Activated naive CD4-positive, alpha-beta T cell treated with anti-CD3 and anti-CD28 coated beads, Interleukin-2, amount 10 ng/mL, durations not matched to agents 7 days and 5 days (primary cell): ENCODE data around the gene C11orf52.
A peak's percentile ranks its signal among the peaks of the same experiment; 100 is the strongest.
"Not testable (repeated sequence)": the region's sequence is repeated elsewhere in the genome, so short reads cannot be mapped to it uniquely, and the experiment has no call there.

ENCODE experiments used
- CTCF ChIA-PET: fragments of 350-600 bp; sonication (Branson Sonifier 250); formaldehyde crosslinking; loops from one replicate; lab custom pipeline; 2021; ENCODE audit warnings: antibody characterized with exemption; lab: Charles Lee
- DNase-seq: peaks from one replicate; pipeline ENCODE4 v3.0.0-alpha.2; 2020
- H3K27ac Mint-ChIP-seq: one replicate; pipeline ENCODE4 v1.8.0; 2021; ENCODE audit warnings: mild to moderate bottlenecking, moderate library complexity, mixed read lengths
- H3K27me3 Mint-ChIP-seq: one replicate; pipeline ENCODE4 v1.8.0; 2021; ENCODE audit warnings: mild to moderate bottlenecking, mixed read lengths
- H3K36me3 Mint-ChIP-seq: one replicate; pipeline ENCODE4 v1.8.0; 2021; ENCODE audit warnings: mixed read lengths
- H3K4me1 Mint-ChIP-seq: one replicate; pipeline ENCODE4 v1.8.0; 2021; ENCODE audit warnings: mixed read lengths
- H3K4me3 Mint-ChIP-seq: one replicate; pipeline ENCODE4 v1.8.0; 2021; ENCODE audit warnings: mild to moderate bottlenecking, moderate library complexity, mixed read lengths
- H3K9me3 Mint-ChIP-seq: one replicate; pipeline ENCODE4 v1.8.0; 2021; ENCODE audit warnings: mixed read lengths

Gene C11orf52, protein sequence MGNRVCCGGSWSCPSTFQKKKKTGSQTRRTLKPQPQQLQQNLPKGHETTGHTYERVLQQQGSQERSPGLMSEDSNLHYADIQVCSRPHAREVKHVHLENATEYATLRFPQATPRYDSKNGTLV

DNA sequence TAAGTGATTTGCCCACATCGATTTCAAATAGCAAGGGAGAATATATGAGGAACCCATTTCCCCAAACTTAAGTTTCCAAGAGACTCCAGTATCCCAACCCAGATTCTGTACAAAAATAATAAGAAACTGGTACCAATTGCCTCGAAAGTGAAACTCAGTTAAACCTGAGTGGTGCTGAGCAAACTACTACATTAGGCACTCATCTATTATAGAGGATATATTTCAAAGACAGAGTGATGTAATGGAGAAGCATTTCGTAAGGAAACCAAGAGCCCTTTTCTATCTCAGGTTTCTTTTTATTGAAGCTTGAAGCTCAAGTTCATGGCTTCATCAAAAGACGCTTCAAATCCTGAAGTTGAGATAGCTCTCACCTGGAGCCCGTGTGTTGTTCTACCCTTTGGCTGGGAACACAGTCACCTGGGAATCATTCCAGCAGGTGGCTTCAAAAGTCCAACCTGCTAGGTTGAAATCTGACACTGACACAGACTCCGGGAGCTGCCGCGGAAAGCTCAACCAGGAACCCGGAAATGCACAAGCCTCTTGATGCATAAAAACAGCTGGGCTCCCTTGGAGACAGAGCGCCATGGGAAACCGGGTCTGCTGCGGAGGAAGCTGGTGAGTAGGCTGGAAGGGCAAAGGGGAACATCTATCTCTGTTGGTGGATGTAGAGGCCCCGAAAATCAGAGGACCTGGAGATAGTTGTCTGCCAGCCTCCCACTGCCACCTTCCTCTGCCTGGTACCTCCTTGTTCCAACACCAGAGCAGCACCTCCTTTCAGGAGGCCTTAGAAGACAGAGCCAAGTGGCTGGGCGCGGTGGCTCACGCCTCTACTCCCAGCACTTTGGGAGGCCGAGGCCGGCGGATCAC, at the start of gene C11orf52:
Gene C11orf52, plus strand, starts transcription at position 524 of the 867 bp plus-strand sequence. Its CDS starts 60 bp downstream, at position 584.
- DNase-seq: no peak
- Mint-ChIP-seq H3K4me3 (no peak within 1 kb of the TSS), H3K9me3 (no peaks in the 10 kb centered on the region), H3K27ac (no peak within 1 kb of the TSS), H3K36me3 (no peaks in the 10 kb centered on the region), H3K27me3 (peaks cover 53% of the 10 kb centered on the region), H3K4me1 (no peaks in the 10 kb centered on the region)
- CTCF ChIA-PET: interaction anchor here (1.1 to 1.3 kb wide), 2 partner anchors 9 to 64 kb away, joined by 3 to 4 read pairs; no protein-coding TSS in a partner anchor

DNA sequence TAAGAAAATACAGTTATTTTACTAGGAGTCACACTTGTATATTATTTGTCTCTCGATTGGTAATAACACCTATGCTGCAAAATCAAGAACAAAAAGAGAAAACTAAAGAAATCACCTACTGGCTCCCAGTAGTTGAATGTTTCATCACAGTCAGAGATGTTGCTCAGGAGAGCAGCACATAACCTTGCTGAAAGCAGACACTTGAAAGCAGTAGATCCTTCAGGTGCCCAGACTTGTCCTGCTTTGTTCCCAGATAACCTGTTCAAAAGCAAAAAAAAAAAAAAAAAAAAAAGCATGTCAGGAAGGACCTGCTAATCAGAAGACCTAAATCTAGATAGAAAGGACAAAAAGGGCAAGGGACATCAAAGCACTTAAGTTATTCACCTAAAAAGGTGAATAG, 48.6 kb upstream of the C11orf52 start:
- Mint-ChIP-seq H3K27ac (no peak overlapping the region), H3K9me3 (no peaks in the 10 kb centered on the region), H3K4me3 (peak overlapping the region; percentile 46), H3K36me3 (peaks cover 40% of the 10 kb centered on the region), H3K4me1 (peaks cover 23% of the 10 kb centered on the region), H3K27me3 (no peaks in the 10 kb centered on the region)
- DNase-seq: no peak
- CTCF ChIA-PET: interaction anchor here (1.1 to 2.7 kb wide), 5 partner anchors 11 to 61 kb away, joined by 3 to 18 read pairs (median 8); partner anchors contain the start of gene CFAP68

DNA sequence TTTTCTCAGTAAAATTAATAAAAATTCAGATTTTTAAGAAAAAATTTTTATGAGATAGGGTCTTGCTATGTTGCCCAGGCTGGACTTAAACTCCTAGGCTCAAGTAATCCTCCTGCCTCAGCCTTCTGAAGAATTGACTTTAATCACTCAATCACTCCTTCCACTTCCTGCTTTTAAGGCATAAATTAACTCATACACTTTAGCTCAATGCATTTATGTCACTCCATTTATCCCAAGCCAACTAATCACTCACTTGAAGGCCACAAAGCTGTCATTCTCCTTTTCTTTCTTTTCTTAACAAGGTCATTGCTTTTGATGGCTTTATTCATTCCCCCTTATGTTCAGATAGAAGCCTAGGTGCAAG, 48.2 kb upstream of the C11orf52 start:
- peaks cover 36% of the 10 kb centered on the region for H3K36me3 Mint-ChIP-seq
- no peaks in the 10 kb centered on the region for H3K27me3 Mint-ChIP-seq
- peak overlapping the region; percentile 92 for H3K27ac Mint-ChIP-seq
- CTCF ChIA-PET: interaction anchor here (0.7 to 2.7 kb wide), 9 partner anchors 11 to 415 kb away, joined by 3 to 18 read pairs (median 4); partner anchors contain the start of gene CFAP68
- peaks cover 23% of the 10 kb centered on the region for H3K4me1 Mint-ChIP-seq
- H3K9me3 Mint-ChIP-seq: no peaks in the 10 kb centered on the region
- no peak for DNase-seq
- peak overlapping the region; percentile 91 for H3K4me3 Mint-ChIP-seq

DNA sequence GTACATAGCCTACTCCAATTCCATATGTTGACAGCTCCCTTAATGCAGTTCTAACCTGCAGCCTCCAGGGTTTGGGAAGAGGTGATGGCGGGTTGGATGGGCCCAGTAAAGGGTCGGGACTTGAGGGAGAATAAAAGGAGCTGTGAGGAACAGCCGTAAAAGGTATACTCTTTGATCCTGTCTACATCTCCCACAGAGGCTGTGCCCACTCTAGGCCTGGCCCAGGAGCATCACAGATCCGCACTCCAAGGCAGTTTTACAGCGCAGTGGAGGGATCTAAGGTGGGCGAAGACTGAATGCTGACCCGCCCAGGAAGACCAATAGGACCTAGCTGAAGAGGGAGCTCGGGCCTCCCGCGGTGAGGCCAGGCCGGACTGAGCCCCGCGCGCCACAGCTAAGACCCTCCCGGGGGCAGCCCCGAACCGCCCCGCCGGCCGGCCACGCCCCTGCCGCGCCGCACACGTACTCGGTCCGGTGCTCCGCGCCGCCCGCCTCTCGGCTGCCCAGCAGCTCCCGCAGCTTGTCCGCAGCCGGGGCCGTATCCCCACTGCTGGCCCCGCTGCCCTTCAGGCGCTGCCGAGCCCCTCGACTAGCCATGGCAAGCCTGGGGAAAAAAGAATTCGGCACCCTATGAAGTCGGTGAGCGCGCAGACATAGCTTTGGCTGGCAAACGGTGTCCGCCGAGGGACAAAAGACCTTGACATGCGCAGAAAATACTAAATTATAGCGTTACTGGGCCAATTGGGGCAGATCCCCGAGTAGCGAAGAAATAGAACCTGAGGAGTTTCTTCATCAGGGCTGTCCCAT, 47.6 kb upstream of the C11orf52 start, which contains the start of gene ALG9:
Gene ALG9, minus strand, starts transcription at position 696 of the 807 bp plus-strand sequence. Its CDS starts 99 bp downstream, at position 597.
- H3K27ac Mint-ChIP-seq: peak within 1 kb of the TSS; percentile 92
- peaks cover 35% of the 10 kb centered on the region for H3K36me3 Mint-ChIP-seq
- DNase-seq: peak; percentile 93
- H3K9me3 Mint-ChIP-seq: no peaks in the 10 kb centered on the region
- CTCF ChIA-PET: interaction anchor here (0.6 to 2.7 kb wide), 12 partner anchors 10 to 416 kb away, joined by 3 to 18 read pairs (median 3); partner anchors contain the start of gene CFAP68
- peak within 1 kb of the TSS; percentile 91 for H3K4me3 Mint-ChIP-seq
- no peaks in the 10 kb centered on the region for H3K27me3 Mint-ChIP-seq
- H3K4me1 Mint-ChIP-seq: peaks cover 23% of the 10 kb centered on the region

DNA sequence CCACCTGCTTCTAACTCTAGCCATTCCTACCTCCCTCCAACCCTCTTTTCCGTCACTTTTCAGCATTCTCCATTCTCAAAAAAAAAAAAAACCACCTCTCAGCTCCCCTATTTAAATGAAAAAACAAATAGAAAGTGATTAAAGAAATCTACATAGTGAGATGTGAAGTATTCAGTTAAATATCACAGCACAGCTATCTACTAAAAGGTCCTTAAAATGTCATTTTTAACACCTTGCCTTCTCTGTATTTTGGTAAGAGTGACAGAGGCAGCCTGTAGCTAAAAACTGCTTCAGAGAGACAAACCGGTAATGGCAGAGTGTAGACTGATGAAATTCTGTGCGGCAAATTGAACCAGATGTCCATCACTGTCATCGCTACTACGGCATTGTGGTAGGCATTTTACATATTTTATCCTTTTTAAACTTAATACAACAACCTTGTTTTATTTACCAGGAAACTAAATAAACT, 47.0 kb upstream of the C11orf52 start:
- CTCF ChIA-PET: interaction anchor here (0.6 to 2.7 kb wide), 7 partner anchors 9 to 409 kb away, joined by 3 to 18 read pairs (median 4); partner anchors contain the start of gene CFAP68
- Mint-ChIP-seq H3K36me3 (peaks cover 30% of the 10 kb centered on the region), H3K9me3 (no peaks in the 10 kb centered on the region), H3K27ac (peak overlapping the region; percentile 92), H3K4me3 (peak overlapping the region; percentile 91), H3K4me1 (peaks cover 23% of the 10 kb centered on the region), H3K27me3 (no peaks in the 10 kb centered on the region)
- DNase-seq: no peak

DNA sequence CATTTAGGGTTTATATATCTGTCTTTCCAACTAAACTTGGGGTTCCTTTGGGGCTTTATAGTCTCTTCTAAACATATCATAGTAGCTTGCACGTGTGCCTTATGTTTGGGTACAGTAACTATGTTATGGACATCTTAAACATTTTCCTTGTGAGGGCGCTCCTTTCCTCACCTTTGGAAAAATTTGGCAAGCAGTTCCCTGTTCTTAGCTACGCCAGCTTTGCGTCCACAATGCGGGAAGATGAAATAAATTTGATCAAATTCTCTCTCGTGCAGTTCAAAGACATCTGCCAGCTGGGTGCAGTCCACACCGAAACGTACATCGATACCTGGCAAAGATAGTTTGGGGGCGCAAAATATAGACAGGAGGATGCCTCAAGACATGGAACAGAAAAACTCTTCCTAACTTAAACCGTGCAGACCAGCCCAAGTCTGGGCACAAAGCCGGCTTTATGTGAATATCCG, 40.3 kb upstream of the C11orf52 start:
- no peaks in the 10 kb centered on the region for H3K9me3 Mint-ChIP-seq
- CTCF ChIA-PET: interaction anchor here (0.8 to 3.2 kb wide), 5 partner anchors 54 to 147 kb away, joined by 4 to 16 read pairs (median 4); no protein-coding TSS in a partner anchor
- H3K27me3 Mint-ChIP-seq: no peaks in the 10 kb centered on the region
- peak overlapping the region; percentile 96 for H3K27ac Mint-ChIP-seq
- H3K4me1 Mint-ChIP-seq: peaks cover 26% of the 10 kb centered on the region
- peak overlapping the region; percentile 83 for H3K4me3 Mint-ChIP-seq
- H3K36me3 Mint-ChIP-seq: peaks cover 12% of the 10 kb centered on the region
- no peak for DNase-seq

DNA sequence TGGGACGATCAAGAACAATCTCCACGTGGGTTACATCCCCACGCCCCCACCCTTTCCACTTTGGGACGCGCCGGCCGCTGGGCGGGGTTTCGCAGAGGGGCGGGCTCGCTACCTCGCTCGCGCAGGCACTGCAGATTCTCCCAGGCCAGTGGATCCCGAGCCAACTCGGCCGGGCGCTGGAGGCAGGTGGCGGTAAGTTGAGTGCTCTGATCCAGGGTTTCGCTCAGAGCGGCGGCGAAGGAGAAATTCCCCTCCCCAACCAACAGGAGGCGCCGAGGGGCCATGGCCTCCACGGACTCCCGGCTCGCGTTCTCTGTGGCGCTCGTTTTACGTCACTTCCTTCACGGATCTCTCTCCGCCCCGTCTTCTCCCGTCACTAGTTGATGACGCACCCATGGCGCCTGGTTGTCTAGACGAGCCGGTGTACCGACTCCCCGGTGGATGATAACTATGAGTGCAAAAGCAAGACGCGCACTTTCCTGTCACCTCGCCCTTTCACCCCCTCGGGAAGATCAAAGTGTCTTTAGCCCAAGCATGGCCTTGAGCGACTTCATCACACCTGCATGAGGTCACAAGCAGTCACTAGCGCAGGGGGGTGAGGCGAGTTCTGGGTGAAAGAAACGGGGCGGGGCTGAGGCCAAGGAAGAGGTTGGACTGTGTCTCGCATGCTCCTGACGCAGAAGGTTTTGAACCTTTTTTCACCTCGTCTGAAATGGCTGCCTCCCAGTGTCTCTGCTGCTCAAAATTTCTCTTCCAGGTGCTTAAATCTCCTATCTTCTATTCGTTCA, 39.7 kb upstream of the C11orf52 start, which contains the start of the genes CFAP68 and FDXACB1:
Gene CFAP68, plus strand, starts transcription at position 693 of the 788 bp plus-strand sequence. Its CDS starts 20 bp downstream, at position 713.
Gene FDXACB1, minus strand, starts transcription at position 317 of the 788 bp plus-strand sequence. Its CDS starts 33 bp downstream, at position 284.
- Mint-ChIP-seq H3K4me1 (peaks cover 26% of the 10 kb centered on the region), H3K27me3 (no peaks in the 10 kb centered on the region), H3K4me3 (peak within 1 kb of the TSS; percentile 83), H3K9me3 (no peaks in the 10 kb centered on the region), H3K27ac (peak within 1 kb of the TSS; percentile 96), H3K36me3 (peaks cover 12% of the 10 kb centered on the region)
- peak; percentile 97 for DNase-seq
- CTCF ChIA-PET: interaction anchor here (1.1 to 3.4 kb wide), 5 partner anchors 8 to 103 kb away, joined by 4 to 18 read pairs (median 5); partner anchors contain the start of gene ALG9

DNA sequence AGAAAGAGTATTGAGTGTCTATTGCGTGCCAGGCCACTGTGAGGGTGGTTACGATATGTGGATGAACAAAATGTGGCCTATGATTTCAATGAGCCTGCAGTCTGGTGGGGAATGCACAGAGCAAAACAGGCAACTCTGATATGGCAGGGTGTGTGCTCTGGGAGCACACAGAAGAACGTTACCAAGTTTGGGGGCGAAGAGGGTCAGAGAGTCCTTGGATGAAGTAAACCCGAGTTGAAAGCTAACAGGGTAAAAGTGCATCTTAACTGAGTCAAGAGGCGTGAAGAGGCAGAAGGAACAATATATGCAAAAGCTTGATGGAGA, 39.1 kb upstream of the C11orf52 start:
- Mint-ChIP-seq H3K4me1 (peaks cover 26% of the 10 kb centered on the region), H3K27ac (peak overlapping the region; percentile 96), H3K9me3 (no peaks in the 10 kb centered on the region), H3K4me3 (peak overlapping the region; percentile 83), H3K27me3 (no peaks in the 10 kb centered on the region), H3K36me3 (peaks cover 10% of the 10 kb centered on the region)
- DNase-seq: no peak
- CTCF ChIA-PET: interaction anchor here (0.7 to 3.4 kb wide), 3 partner anchors 8 to 104 kb away, joined by 3 to 18 read pairs (median 5); partner anchors contain the start of gene ALG9

DNA sequence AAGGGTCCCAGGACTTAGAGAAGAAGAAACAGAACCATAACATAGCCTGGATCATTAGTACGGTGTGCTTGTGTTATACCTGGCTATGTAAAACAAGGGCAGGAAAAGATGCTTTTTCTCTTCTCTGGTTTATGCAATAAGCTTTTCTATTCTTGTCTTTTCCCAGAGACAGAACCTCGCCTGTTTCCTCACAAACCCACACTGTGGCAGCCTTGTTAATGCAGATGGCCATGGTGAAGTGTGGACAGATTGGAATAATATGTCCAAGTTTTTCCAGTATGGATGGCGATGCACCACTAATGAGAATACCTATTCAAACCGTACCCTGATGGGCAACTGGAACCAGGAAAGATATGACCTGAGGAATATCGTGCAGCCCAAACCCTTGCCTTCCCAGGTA, 36.5 kb upstream of the C11orf52 start:
- no peak for DNase-seq
- H3K27me3 Mint-ChIP-seq: no peaks in the 10 kb centered on the region
- H3K4me3 Mint-ChIP-seq: no peak overlapping the region
- H3K36me3 Mint-ChIP-seq: peaks cover 5% of the 10 kb centered on the region
- H3K9me3 Mint-ChIP-seq: no peaks in the 10 kb centered on the region
- H3K4me1 Mint-ChIP-seq: peaks cover 24% of the 10 kb centered on the region
- H3K27ac Mint-ChIP-seq: no peak overlapping the region
- CTCF ChIA-PET: interaction anchor here (0.7 to 3.4 kb wide), 2 partner anchors 9 to 11 kb away, joined by 3 to 18 read pairs; partner anchors contain the start of gene ALG9

DNA sequence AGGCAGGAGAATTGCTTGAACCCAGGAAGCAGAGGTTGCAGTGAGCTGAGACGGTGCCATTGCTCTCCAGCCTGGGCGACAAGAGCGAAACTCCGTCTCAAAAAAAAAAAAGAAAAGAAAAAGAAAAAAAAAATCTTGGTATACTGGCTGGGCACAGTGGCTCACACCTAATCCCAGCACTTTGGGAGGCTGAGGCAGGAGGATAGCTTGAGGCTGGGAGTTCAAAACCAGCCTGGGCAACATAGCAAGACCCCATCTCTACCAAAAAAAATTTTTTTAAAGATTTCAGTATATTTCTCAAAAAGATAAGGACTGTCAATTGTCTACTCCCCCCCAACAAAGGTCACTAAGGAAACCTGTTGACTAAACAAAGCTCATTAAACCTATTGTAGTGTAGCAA, 33.7 kb upstream of the C11orf52 start:
- DNase-seq, H3K9me3 Mint-ChIP-seq, H3K4me3 Mint-ChIP-seq, H3K36me3 Mint-ChIP-seq, H3K27me3 Mint-ChIP-seq, H3K27ac Mint-ChIP-seq: not testable (repeated sequence)
- CTCF ChIA-PET: interaction anchor here (1.0 kb wide), 1 partner anchor 96 kb away, joined by 3 read pairs; no protein-coding TSS in a partner anchor
- peaks cover 11% of the 10 kb centered on the region for H3K4me1 Mint-ChIP-seq

DNA sequence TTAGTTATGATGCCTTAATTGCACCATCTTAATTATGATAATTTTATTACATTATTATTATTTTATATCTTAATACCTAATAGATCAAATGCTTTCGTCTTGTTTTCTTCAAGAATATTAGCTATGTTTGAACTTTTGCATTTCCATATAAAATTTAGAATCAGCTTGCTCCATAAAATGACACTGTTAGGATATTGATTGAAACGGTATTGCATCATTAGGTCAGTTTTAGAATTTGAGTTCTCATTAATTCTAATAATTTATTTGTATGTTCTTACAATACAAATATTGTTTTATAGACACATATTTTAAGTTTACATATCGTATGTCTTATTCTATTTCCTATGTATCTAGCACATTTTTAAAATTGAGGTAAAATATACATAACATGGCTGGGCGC, 32.7 kb upstream of the C11orf52 start:
- DNase-seq: no peak
- peaks cover 3% of the 10 kb centered on the region for H3K4me1 Mint-ChIP-seq
- H3K4me3 Mint-ChIP-seq: no peak overlapping the region
- H3K27me3 Mint-ChIP-seq: no peaks in the 10 kb centered on the region
- H3K36me3 Mint-ChIP-seq: no peaks in the 10 kb centered on the region
- CTCF ChIA-PET: interaction anchor here (1.0 kb wide), 1 partner anchor 95 kb away, joined by 3 read pairs; no protein-coding TSS in a partner anchor
- no peaks in the 10 kb centered on the region for H3K9me3 Mint-ChIP-seq
- no peak overlapping the region for H3K27ac Mint-ChIP-seq

DNA sequence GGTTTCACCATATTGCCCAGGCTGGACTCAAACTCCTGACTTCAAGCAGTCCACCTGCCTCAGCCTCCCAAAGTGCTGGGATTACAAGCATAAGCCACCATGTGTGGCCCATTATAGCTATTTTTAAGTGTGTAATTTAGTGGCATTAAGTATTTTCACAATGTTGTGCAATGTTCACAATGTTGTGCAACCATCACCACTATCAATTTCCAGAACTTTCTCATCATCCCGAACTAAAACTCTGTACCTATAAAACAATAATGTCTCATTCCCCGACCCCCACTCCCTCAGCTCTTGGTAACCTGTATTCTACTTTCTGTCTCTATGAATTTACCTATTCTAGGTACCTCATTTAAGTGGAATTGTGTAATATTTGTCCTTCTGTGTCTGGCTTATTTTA, 31.9 kb upstream of the C11orf52 start:
- CTCF ChIA-PET: no interaction called here
- H3K4me1 Mint-ChIP-seq: no peaks in the 10 kb centered on the region
- H3K27me3 Mint-ChIP-seq: no peaks in the 10 kb centered on the region
- H3K27ac Mint-ChIP-seq: no peak overlapping the region
- no peak overlapping the region for H3K4me3 Mint-ChIP-seq
- no peak for DNase-seq
- H3K9me3 Mint-ChIP-seq: no peaks in the 10 kb centered on the region
- H3K36me3 Mint-ChIP-seq: no peaks in the 10 kb centered on the region
